GF-D8 (cell line): ENCODE results near the gene SNX1.
A peak's percentile ranks its signal among the peaks of the same experiment; 100 is the strongest.

Experiments
- DNase-seq: peaks from one replicate; lab custom pipeline; 2025; lab: John Stamatoyannopoulos, UW

SNX1 gene

GRCh38 chr15:64163659-64164362 lies 68.0 kb downstream of the SNX1 start:
- DNase-seq = peak; percentile 58

GRCh38 chr15:64164436-64164835 lies 68.7 kb downstream of the SNX1 start:
- DNase-seq = no peak

GRCh38 chr15:64166102-64166890 lies 70.5 kb downstream of the SNX1 start:
- no peak for DNase-seq

- no peak for DNase-seq
These were observed 84.5 kb downstream of the SNX1 start for GRCh38 chr15:64180235-64180824.

- DNase-seq = no peak
These were observed 87.1 kb downstream of the SNX1 start for GRCh38 chr15:64182859-64183370.

- peak; percentile 87 for DNase-seq
These were observed 89.5 kb downstream of the SNX1 start for GRCh38 chr15:64185146-64185911.

GRCh38 chr15:64187396-64188191 lies 91.8 kb downstream of the SNX1 start:
- DNase-seq = no peak
